Omental fat pad (tissue), 4 donors: ENCODE data around the gene PCA3. TPM values are rescaled to one million over a fixed set of nuclear protein-coding genes. Genes with fewer than 3 reads are reported as not detected.

Source experiments
- ATAC-seq: fragments of 150-250 bp; one replicate; pipeline ENCODE4 v1.9.1; 2016; ENCODE audit warnings: mild to moderate bottlenecking, moderate library complexity; ENCODE audit not compliant: low FRiP score
- DNase-seq: peaks from one replicate; pipeline ENCODE4 v3.0.0-alpha.2; 2019; ENCODE audit warnings: low spot score
- CTCF ChIP-seq, 3 donors: fragments of 450-650 bp; IDR thresholded peaks; one replicate each; pipeline ENCODE4 v1.5.1; 2016 to 2017; ENCODE audit warnings: antibody characterized with exemption in 3 of 3, mild to moderate bottlenecking in 3 of 3, moderate library complexity in 2 of 3
- total RNA-seq, 4 donors: library from RNA; depleted of rRNA; stranded (reverse); fragments of >200 nt; gene quantifications; one replicate each; pipeline ENCODE4 v1.1.0, GENCODE V29; 2016

Gene PCA3
- total RNA-seq, 4 donors from 2014 or later: 0.84 TPM; not detected in 3

- TF ChIP-seq CTCF (IDR thresholded peaks at IDR 0.05): no peak
- no peak for DNase-seq
- no peak for ATAC-seq
Measured at GRCh38 chr9:76725885-76726284, 38.4 kb upstream of the PCA3 start.

- DNase-seq (no peak), ATAC-seq (no peak)
- no peak for TF ChIP-seq CTCF (IDR thresholded peaks at IDR 0.05)
Measured at GRCh38 chr9:76729116-76729515, 35.1 kb upstream of the PCA3 start.

- no peak for ATAC-seq
- no peak for TF ChIP-seq CTCF (IDR thresholded peaks at IDR 0.05)
- no peak for DNase-seq
Measured at GRCh38 chr9:76729980-76730737, 34.1 kb upstream of the PCA3 start.

GRCh38 chr9:76730801-76731200, 33.4 kb upstream of the PCA3 start:
- ATAC-seq: no peak
- no peak for DNase-seq
- no peak for TF ChIP-seq CTCF (IDR thresholded peaks at IDR 0.05)

- DNase-seq (no peak), ATAC-seq (no peak)
- TF ChIP-seq CTCF (IDR thresholded peaks at IDR 0.05): no peak
Measured at GRCh38 chr9:76732341-76732958, 31.8 kb upstream of the PCA3 start.

- DNase-seq: no peak
- no peak for ATAC-seq
- no peak for TF ChIP-seq CTCF (IDR thresholded peaks at IDR 0.05)
Measured at GRCh38 chr9:76733096-76733495, 31.1 kb upstream of the PCA3 start.

- DNase-seq (no peak), ATAC-seq (no peak)
- TF ChIP-seq CTCF (IDR thresholded peaks at IDR 0.05): no peak
Measured at GRCh38 chr9:76734716-76735115, 29.5 kb upstream of the PCA3 start.
